Activated CD8-positive, alpha-beta memory T cell treated with anti-CD3 and anti-CD28 coated beads for 1 hour (primary cell): Measurements from ENCODE around the gene AKAP6.

Experiments
- DNase-seq, 2 donors: peaks; one replicate each; pipeline ENCODE4 v3.0.0-alpha.2; 2020; ENCODE audit warnings: low read depth in 1 of 2; ENCODE audit errors: extremely low read depth in 1 of 2

AKAP6 gene

GRCh38 chr14:32697114-32697513, 368.0 kb downstream of the AKAP6 start:
- no peak for DNase-seq

DNA sequence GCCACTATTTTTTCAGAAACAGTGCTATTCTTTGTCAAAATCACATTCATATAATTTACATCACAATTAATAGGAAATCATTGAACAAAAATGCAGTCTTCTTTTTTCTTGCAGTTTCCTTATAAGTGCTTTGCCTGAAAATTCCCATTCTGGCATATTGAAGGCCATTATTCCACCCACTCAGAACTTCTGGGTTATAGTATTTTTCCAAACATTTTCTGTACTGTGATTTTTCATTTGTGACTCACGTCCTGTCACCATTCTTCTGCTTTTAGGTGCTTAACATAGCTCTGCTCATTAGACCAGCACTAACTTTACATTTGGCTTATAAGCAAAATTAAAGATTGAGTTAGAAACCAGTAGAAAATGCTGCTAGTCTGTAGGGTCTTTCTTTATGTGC, 368.6 kb downstream of the AKAP6 start:
- DNase-seq, result no peak

GRCh38 chr14:32698831-32699230, 369.7 kb downstream of the AKAP6 start:
- no peak for DNase-seq

DNA sequence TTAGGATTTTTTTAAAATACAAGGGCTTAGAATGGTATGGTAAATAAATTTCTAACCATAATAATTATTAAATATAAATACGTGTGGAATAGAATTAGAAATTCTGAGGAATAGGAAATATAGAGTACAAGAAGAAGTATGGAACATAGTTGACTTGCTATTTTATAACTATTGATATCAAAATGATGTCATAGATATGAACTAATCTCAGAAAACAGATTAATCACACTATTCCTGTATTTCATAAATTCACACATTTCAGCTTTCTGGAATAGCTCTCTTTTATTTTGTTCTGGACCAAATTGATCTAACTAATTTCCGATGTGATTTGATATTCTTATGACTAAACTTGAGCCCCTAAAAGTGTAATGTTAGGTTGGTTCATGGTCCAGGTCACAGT, 372.4 kb downstream of the AKAP6 start:
- DNase-seq, result no peak

DNA sequence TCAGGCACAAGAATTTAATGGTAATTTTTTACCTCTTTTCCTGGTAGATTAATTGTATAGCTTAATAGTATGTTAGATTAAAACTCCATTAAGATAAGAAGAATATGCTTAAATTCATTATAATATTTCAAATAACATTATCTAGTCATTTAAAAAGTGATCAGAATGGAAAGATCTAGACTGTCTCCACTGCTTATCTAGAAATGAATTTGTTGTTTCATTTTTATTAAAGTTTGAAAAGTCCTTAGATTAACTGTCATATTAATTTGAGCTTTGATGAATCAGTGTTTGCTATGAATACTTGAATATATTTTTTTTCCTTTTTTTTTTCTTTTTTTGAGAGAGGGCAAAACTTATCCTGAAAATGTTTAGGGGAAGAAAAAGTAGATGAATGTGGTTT, 373.0 kb downstream of the AKAP6 start:
- DNase-seq, result no peak

DNA sequence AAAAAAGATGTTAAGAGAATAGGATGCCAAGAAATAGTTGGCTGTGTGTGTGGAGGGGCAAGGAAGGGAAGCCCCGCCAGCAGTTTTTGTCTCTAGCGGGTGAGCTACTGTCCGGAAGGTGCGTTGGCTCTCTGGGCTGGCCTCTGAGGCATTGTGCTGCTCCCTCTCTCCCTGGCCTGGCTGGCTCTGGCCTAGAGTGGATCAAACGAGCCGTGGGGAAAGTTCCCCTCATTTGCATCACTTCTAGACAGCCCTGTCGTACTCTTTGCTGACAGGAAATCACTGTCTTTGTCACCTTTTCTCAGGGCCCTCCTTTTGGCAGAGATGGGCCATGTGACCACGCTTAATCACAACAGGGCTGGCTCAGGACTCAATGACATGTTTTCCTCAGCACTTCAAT, 373.5 kb downstream of the AKAP6 start:
- DNase-seq, result no peak

- DNase-seq, result no peak
Measured at GRCh38 chr14:32703183-32703621, 374.1 kb downstream of the AKAP6 start.

- DNase-seq, result no peak
Measured at GRCh38 chr14:32706721-32707519, 377.8 kb downstream of the AKAP6 start.

DNA sequence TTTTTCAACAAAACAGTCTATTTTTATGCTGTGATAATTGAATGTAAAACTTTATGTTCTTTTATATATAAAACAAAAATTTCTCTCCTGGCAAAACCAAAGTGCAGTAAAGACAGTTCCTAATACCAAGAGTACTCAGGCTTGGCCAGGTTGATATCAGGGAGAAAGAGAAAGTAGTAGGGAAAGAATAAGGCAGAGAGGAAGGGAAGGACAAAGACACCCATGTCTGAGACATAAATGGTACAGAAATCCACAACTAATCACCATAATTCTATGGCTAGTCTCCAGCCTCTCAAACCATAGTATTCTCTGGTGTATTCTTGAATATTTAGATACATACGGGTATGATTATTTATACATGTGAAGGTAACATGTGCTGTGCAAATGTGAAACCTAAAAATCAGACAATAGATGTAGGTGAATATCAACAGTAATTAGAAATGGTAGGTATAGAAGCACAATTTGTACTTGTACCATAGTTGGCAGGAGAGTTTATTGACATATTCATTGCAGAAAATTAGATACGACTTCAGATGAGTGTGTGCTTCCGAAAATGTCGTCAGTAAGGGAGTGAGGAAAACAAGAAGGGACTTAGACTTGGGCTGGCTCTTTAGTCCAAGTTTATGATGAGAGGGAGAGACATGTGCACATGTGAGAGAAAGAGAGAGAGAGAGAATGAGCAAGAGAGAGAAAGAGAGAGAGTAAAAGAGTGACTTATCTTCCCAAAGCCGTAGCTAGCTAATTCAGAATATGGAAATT, 378.8 kb downstream of the AKAP6 start:
- no peak for DNase-seq

DNA sequence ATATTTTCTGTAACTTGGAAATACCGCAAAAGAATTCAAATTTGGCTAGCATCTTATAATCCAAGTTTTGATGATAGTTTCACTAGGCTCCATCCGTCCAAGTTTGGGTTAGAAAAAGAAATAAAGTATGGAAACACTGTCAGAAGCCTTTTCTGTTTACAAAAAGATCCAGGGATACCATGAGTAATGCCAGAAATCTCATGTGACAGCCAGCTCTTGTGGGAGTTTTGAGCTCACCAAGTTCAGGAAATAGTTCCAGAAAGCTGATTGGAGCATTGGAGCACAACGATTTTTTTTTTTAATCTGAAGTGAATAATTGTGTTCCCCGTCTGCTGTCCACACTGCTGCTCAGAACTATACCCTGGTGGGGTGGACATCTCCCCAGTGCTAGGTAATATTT, 379.9 kb downstream of the AKAP6 start:
- no peak for DNase-seq

GRCh38 chr14:32710231-32710671, 381.2 kb downstream of the AKAP6 start:
- no peak for DNase-seq

GRCh38 chr14:32710731-32711680, 381.9 kb downstream of the AKAP6 start:
- DNase-seq, result no peak

DNA sequence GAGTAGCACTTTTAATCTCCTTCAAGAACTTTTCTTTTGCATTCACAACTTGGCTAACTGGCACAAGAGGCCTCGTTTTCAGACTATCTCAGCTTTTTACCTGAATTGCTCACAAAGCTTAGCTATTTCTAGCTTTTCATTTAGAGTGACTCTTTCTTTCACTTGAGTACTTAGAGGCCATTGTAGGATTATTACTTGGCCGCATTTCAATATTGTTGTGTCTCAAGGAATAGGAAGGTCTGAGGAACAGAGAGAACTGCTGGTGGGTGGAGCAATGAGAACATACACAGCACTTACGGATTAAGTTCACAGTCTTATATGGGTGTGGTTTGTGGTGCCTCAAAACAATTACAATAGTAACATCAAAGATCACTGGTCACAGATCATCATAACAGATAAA, 384.8 kb downstream of the AKAP6 start:
- DNase-seq, result no peak

GRCh38 chr14:32719601-32720000, 390.5 kb downstream of the AKAP6 start:
- no peak for DNase-seq

DNA sequence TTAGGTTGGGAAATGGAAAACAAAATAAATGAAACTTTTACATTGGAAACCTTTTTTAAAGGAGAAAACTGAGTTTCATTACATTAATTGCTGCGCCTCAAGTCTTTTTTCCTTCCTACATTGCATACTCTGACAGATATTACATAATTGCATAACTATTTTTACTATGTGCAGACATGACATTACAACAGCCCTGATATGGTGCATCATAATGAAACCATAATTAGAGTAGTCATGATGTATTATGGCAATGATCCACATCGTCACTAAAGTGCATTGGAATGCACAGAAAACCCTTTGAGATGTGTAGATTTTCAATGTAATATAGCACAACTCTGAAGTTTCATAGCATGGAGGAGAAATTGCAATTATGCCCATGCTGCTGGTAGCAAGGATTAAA, 391.8 kb downstream of the AKAP6 start:
- DNase-seq, result no peak

GRCh38 chr14:32722631-32723183, 393.6 kb downstream of the AKAP6 start:
- no peak for DNase-seq

DNA sequence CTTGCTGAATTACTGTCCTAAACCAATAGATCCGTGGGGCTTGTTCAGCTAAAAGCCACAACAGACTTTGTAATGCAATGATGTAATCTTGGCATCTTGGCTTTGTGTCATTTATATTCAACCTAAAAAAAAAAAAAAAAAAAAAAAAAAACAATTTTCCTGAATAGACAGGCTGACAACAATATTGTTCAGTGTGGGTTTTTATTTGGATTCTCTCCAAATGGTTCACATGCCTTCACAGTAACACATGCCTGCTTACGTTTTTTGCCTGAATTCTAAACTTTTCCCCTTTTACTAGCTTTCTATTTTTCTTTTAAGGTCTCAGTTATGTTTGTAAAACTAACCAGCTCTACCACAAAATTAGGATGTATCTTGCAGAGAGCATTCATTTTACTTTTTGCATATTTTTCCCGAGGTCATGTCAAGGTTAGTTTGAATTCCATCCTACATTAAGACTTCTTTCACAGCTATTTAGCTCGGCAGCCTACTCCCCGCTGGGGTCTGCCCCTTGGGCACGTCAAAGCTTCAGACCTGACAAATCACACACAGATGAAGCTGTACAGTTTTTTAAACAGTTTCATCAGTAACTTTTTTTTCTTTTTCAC, 395.9 kb downstream of the AKAP6 start:
- DNase-seq, result no peak

DNA sequence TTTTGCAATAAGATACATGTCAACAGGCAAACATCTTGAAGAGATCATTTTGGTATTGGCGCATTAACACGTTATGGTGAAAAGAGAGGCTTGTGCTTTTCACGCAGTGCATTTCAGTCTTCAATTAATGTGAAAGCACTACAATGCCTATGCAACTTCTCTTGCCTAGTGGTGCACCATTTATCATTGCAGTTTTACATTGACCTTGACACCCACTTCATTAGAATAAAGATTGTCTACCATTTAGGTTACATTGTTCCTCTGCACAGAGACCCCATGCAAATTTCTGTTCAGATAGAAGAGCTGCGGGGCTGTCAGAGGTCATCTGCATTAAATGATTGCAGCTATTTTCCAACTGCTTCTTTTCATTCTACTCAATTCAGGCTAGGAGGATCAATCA, 397.4 kb downstream of the AKAP6 start:
- no peak for DNase-seq

DNA sequence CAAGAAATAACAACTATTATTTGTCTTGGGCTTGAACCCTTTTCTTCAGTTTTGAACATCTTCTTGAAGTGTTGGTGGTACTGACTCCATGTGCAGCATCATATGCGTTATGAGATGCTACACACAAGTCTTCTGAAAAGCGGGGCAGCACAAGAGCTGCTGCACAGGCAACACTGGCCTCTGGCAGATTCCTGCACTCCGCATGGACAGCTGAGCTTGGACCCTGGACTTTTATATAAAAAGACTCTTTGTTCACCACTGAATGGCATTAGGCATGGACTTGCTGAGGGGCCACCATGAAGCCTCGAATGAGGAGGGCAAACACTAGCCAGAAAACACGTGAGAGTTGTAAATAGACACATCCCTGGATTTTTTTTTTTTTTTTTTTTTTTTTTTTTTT, 398.7 kb downstream of the AKAP6 start:
- no peak for DNase-seq

DNA sequence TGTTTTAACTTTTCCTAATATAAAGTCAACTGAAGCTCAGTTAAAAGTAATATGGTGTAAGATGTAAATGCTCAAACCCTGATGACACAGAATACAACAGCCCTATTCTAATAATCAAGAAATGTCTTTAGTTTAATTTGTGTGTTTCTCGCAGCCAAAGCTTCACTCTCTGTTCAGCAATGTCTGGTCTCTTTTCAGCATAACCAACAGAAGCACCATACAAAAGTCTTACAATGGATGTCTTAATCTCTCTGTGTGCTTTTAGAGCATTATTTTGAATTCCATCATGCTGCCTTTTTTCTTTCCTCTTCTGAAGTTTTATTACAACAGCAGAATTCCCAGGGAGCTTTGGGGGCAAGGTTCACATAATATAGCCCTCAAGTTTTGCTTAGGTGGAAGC, 399.4 kb downstream of the AKAP6 start:
- no peak for DNase-seq
